Upper lobe of left lung (tissue), 6 donors: ENCODE measurements around the gene OPCML. TPM values are rescaled to one million over a fixed set of nuclear protein-coding genes. Genes with fewer than 3 reads are reported as not detected.

ENCODE experiments used
- ATAC-seq, 2 donors: fragments of 200-7000 bp; cut with Tn5 transposase; one replicate each; pipeline ENCODE4 v1.9.1; 2022; ENCODE audit warnings: mild to moderate bottlenecking in 2 of 2, moderate library complexity in 2 of 2; ENCODE audit not compliant: low FRiP score in 2 of 2
- DNase-seq, 2 donors: peaks; one replicate each; pipeline ENCODE4 v3.0.0-alpha.2; 2019 to 2020
- H3K27ac ChIP-seq, 4 donors: fragments of 200-600 bp; sonication (generic); one replicate each; pipeline ENCODE4 v1.5.1; 2016 to 2019
- H3K27me3 ChIP-seq, 4 donors: fragments of 200-600 bp; sonication (generic); one replicate each; pipeline ENCODE4 v1.5.1; 2017 to 2019
- H3K36me3 ChIP-seq, 4 donors: fragments of 200-600 bp; sonication (generic); one replicate each; pipeline ENCODE4 v1.5.1; 2016 to 2019
- H3K4me1 ChIP-seq, 4 donors: fragments of 200-600 bp; sonication (generic); one replicate each; pipeline ENCODE4 v1.5.1; 2018 to 2019
- H3K4me3 ChIP-seq, 4 donors: fragments of 200-600 bp; sonication (generic); one replicate each; pipeline ENCODE4 v1.5.1; 2017 to 2019; ENCODE audit warnings: mild to moderate bottlenecking in 2 of 4, moderate library complexity in 1 of 4
- H3K9me3 ChIP-seq, 4 donors: fragments of 200-600 bp; sonication (generic); one replicate each; pipeline ENCODE4 v1.5.1; 2018 to 2019
- EP300 ChIP-seq, 4 donors: sonication (generic); formaldehyde crosslinking; IDR thresholded peaks; one replicate each; pipeline ENCODE4 v1.5.1; 2017; ENCODE audit warnings: antibody characterized with exemption in 4 of 4, control low read depth in 2 of 4
- POLR2A ChIP-seq, 4 donors: fragments of 450-650 bp; IDR thresholded peaks; one replicate each; pipeline ENCODE4 v1.5.1; 2016 to 2017; ENCODE audit warnings: antibody characterized with exemption in 4 of 4, mild to moderate bottlenecking in 2 of 4
- POLR2AphosphoS5 ChIP-seq, 2 donors: sonication (generic); formaldehyde crosslinking; IDR thresholded peaks; one replicate each; pipeline ENCODE4 v1.5.1; 2017; ENCODE audit warnings: antibody characterized with exemption in 2 of 2
- WGBS, 2 donors: methylation state at CpG; one replicate each; pipeline ENCODE4 v1.1.5; 2017 to 2018; 5-methylcytosine and 5-hydroxymethylcytosine counted together
- total RNA-seq, 6 donors: library from RNA; depleted of rRNA in 4 of 6; stranded (reverse); fragments of >200 nt in 4 of 6; gene quantifications; one replicate each; pipeline versions ENCODE4 v1.1.0 to v1.2.1, GENCODE V29; 2016 to 2021
- TF ChIP-seq, protein P1 (sequence below), 6 experiments: fragments of 450-650 bp in 4 of 6; fragments of 200-600 bp in 2 of 6; sonication (generic) in 2 of 6; IDR thresholded peaks; one replicate each; pipeline ENCODE4 v1.5.1; 2016 to 2019; ENCODE audit warnings: antibody characterized with exemption in 6 of 6
- donor health status: DM: no; HTN: no; CAD: no; lungs with moderate emphysema.
- donor health status: DM: no; HTN: yes; CAD: no; lungs with severe emphysema.

The OPCML gene
- total RNA-seq, 6 donors from 2014 or later: 0.10 TPM; not detected in 5

DNA sequence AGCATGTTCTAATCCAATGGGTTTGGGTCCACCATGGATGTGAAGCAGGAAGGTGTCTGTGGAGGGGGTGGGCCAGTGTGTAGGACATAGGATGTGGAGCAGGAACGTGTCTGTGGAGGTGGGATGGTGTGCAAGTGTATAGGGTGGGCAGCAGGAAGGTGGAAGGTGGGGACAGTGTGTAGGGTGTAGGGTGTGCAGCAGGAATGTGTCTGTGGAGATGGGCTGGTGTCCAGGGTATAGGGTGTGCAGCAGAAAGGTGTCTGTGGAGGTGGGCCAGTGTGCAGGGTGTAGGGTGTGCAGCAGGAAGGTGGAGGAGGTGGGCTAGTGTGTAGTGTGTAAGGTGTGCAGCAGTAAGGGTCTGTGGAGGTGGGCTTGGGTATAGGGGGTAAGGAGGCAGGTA lies 1093.9 kb downstream of the OPCML start:
- 68 to 76% methylated on average over 1 of the region's 1 CpG for WGBS, 2 donors
- H3K4me1 ChIP-seq: no peaks in the 10 kb centered on the region
- peak in 1 of 2 donors; percentile 25 for ATAC-seq

DNA sequence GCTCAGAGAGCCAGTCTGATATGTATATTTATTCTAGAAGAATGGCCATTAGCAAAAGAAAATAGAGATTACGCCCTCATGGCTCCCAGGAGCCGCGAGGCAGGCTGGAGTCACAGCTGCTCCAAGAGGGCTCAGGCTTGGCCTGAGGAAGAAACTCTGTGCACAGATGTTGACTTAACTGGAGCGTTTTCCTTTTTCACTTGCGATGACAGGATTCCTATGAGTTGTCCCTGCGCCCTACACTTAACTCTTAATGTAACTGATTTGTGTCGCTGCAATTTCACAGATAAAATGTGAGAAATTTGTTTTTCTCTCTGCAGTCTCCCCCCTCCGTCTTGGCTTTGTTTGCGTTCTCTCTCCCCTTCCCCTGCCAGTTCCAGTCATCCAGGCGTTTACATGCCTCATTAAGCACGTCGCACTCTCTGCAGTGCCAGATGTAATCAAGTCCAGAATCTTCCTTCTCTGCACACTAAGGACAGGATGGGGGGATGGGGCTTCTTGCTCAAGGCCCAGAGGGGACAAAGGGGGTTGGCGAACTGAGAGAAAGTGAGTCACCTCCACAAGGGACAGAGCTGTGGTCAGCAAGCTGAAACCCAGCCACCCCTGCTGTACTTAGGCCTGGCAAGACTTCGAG lies 1101.8 kb downstream of the OPCML start:
- TF ChIP-seq POLR2AphosphoS5 (IDR thresholded peaks at IDR 0.05): no peak
- TF ChIP-seq, protein P1, sequence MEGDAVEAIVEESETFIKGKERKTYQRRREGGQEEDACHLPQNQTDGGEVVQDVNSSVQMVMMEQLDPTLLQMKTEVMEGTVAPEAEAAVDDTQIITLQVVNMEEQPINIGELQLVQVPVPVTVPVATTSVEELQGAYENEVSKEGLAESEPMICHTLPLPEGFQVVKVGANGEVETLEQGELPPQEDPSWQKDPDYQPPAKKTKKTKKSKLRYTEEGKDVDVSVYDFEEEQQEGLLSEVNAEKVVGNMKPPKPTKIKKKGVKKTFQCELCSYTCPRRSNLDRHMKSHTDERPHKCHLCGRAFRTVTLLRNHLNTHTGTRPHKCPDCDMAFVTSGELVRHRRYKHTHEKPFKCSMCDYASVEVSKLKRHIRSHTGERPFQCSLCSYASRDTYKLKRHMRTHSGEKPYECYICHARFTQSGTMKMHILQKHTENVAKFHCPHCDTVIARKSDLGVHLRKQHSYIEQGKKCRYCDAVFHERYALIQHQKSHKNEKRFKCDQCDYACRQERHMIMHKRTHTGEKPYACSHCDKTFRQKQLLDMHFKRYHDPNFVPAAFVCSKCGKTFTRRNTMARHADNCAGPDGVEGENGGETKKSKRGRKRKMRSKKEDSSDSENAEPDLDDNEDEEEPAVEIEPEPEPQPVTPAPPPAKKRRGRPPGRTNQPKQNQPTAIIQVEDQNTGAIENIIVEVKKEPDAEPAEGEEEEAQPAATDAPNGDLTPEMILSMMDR (IDR thresholded peaks at IDR 0.05): no peak
- no peak for TF ChIP-seq EP300 (IDR thresholded peaks at IDR 0.05)
- no peak for TF ChIP-seq POLR2A (IDR thresholded peaks at IDR 0.05)
- H3K9me3 ChIP-seq: no peaks in the 10 kb centered on the region
- H3K4me3 ChIP-seq: no peak overlapping the region
- H3K36me3 ChIP-seq: no peaks in the 10 kb centered on the region
- H3K27ac ChIP-seq: no peak overlapping the region
- 23 to 27% methylated on average over 13 to 14 of the region's 14 CpGs for WGBS, 2 donors
- H3K4me1 ChIP-seq: no peaks in the 10 kb centered on the region
- ATAC-seq (peak in 1 of 2 donors; percentile 13), DNase-seq (no peak)
- no peaks in the 10 kb centered on the region for H3K27me3 ChIP-seq

More for the DNA sequence above, 1093.9 kb downstream of the OPCML start:
- no peak for DNase-seq
- Histone ChIP-seq H3K27ac (no peak overlapping the region), H3K27me3 (no peaks in the 10 kb centered on the region), H3K36me3 (no peaks in the 10 kb centered on the region), H3K9me3 (no peaks in the 10 kb centered on the region), H3K4me3 (no peak overlapping the region)
- TF ChIP-seq POLR2AphosphoS5 (IDR thresholded peaks at IDR 0.05): no peak
- no peak for TF ChIP-seq POLR2A (IDR thresholded peaks at IDR 0.05)
- TF ChIP-seq, protein P1 (IDR thresholded peaks at IDR 0.05): no peak
- TF ChIP-seq EP300 (IDR thresholded peaks at IDR 0.05): no peak

DNA sequence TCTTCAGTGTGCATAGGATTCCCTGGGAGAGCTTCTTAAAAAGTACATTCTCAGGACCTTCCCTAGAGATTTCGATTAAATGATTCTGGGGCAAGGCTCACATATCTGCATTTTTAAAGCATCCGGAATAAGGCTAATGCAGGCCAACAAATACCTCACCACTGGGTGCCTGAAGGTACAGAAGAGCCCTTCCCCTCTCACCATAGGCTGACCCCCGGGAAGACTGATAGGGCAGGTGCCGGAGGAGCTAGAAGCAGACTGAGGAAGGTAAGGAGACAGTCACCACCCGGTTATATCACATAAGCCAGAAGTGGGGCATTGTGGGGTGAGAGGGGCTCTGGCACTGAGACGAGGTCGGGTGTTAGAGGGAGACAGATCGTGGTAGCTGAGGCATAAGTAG lies 1102.6 kb downstream of the OPCML start:
- Histone ChIP-seq H3K27ac (no peak overlapping the region), H3K9me3 (no peaks in the 10 kb centered on the region), H3K36me3 (no peaks in the 10 kb centered on the region), H3K27me3 (no peaks in the 10 kb centered on the region), H3K4me3 (no peak overlapping the region), H3K4me1 (no peaks in the 10 kb centered on the region)
- ATAC-seq (no peak), DNase-seq (no peak)
- TF ChIP-seq POLR2A (IDR thresholded peaks at IDR 0.05) (no peak), EP300 (IDR thresholded peaks at IDR 0.05) (no peak), POLR2AphosphoS5 (IDR thresholded peaks at IDR 0.05) (no peak)
- TF ChIP-seq, protein P1 (IDR thresholded peaks at IDR 0.05): no peak
- 81 to 88% methylated on average over 8 of the region's 8 CpGs for WGBS, 2 donors

DNA sequence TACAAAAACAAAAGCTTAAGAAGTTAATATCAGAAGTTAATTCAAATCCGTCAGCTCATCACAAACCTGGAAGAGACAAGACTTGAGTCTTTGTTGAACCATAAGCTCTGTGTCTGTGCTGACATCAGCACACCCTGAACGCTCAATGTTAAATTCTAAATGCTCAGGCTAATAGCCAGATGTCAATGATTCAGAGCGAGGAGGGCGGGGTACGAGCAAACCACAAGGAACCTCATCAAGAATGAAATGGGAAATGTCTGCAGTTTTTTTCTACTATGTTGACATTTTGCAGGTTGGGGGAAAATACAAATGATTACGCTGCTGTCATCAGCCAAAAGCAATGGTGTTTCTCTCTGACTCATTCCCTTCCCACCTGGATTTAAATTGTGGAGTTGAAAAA lies 1104.7 kb downstream of the OPCML start:
- Histone ChIP-seq H3K27ac (no peak overlapping the region), H3K4me3 (no peak overlapping the region), H3K36me3 (no peaks in the 10 kb centered on the region), H3K9me3 (no peaks in the 10 kb centered on the region), H3K27me3 (no peaks in the 10 kb centered on the region), H3K4me1 (no peaks in the 10 kb centered on the region)
- ATAC-seq (peak in 1 of 2 donors; percentile 28), DNase-seq (no peak)
- 76 to 85% methylated on average over 6 of the region's 6 CpGs for WGBS, 2 donors
- TF ChIP-seq EP300 (IDR thresholded peaks at IDR 0.05) (no peak), POLR2A (IDR thresholded peaks at IDR 0.05) (no peak), POLR2AphosphoS5 (IDR thresholded peaks at IDR 0.05) (no peak)
- TF ChIP-seq, protein P1 (IDR thresholded peaks at IDR 0.05): no peak

DNA sequence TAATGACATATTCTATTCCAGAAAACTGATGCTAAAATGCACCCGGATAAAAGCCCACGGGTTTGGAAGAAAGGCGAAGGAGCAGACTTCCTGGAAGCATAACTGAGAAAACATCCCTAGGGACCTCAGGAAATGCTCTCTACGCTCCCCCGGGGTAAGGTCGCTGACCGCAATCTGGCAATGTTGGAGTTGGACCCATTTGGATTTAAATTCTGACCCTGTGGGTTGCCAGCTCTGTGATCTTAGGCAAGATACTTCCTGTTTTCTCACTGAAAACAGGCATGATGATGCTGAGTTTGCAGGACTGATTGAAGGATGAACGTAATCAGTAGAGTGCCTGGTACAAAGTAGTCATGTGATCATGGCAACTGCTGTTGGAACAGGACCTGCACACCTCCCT lies 1107.9 kb downstream of the OPCML start:
- DNase-seq (no peak), ATAC-seq (no peak)
- Histone ChIP-seq H3K27ac (no peak overlapping the region), H3K27me3 (no peaks in the 10 kb centered on the region), H3K9me3 (no peaks in the 10 kb centered on the region), H3K4me3 (no peak overlapping the region), H3K36me3 (no peaks in the 10 kb centered on the region), H3K4me1 (no peaks in the 10 kb centered on the region)
- no peak for TF ChIP-seq POLR2AphosphoS5 (IDR thresholded peaks at IDR 0.05)
- TF ChIP-seq POLR2A (IDR thresholded peaks at IDR 0.05): no peak
- no peak for TF ChIP-seq EP300 (IDR thresholded peaks at IDR 0.05)
- TF ChIP-seq, protein P1 (IDR thresholded peaks at IDR 0.05): no peak
- WGBS, 2 donors: 58 to 70% methylated on average over 8 of the region's 8 CpGs
